GM18520 (cell line): ENCODE results near the gene ZMAT5.

Experiments
- ATAC-seq: cut with Tn5 transposase; IDR thresholded peaks from one replicate; pipeline ENCODE4 v1.9.1; 2021; ENCODE audit not compliant: unreplicated experiment

Gene ZMAT5

DNA sequence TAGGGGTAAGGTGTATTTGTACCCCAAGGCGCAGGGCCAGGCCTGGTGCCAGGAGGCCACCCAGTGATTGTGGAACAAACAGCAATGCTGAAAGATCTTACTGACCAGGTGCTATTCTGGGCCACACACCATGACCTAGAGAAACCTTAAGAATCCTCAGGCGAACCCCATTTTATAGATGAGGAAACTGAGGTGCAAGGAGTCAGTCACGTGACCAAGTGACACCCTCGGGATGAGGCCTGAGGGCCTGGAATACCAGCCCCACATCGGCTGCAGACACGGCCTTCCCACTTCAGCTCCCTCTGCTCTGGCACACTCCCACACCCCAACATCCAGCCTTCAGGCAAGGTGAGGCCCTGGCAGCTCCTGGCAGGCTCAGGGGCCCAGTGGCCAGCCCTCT is 33.9 kb downstream of the ZMAT5 start:
- ATAC-seq, result no peak

GRCh38 chr22:29731058-29731850 is 35.6 kb downstream of the ZMAT5 start:
- no peak for ATAC-seq

DNA sequence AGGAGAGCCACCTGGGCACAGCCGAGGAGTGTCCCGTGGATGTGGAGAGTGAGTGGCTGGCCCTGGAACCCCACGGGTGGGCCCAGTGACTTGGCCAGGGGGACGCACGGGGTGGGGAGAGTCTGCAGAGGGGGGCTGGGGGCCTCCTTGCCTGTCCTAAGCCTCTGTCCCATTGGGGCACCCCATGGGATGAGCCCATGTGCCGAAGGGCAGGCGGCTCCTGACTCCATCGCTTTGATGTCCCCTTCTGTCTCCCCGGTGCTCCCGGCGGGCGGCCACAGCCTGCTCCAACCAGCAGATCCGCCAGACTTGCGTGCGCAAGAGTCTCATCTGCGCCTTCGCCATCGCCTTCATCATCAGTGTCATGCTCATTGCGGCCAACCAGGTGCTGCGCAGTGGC is 37.6 kb downstream of the ZMAT5 start:
- no peak for ATAC-seq

- no peak for ATAC-seq
Measured at GRCh38 chr22:29727131-29727523, 39.7 kb downstream of the ZMAT5 start.

- no peak for ATAC-seq
Measured at GRCh38 chr22:29726512-29727130, 40.2 kb downstream of the ZMAT5 start.

- no peak for ATAC-seq
Measured at GRCh38 chr22:29726106-29726505, 40.7 kb downstream of the ZMAT5 start.

DNA sequence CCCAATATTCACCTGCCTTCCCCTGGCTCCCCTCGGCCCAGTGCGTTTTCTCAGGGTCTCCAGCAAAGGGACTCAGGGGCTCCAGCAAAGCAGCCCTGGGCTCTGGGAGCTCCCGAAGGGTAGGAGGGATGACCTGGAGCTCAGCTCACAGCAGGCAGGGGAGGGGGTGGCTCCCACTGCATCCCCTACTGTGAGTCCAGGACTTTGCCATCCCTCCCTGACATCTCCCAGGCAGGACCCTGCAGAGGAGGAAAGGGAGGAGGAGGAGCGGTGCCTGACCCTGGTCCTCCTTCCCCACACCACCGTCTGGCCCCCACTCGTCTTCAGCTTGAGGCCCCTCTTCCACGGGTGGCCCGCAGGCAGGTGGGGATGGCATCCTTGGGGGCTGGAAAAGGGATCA is 42.0 kb downstream of the ZMAT5 start:
- ATAC-seq, result no peak

DNA sequence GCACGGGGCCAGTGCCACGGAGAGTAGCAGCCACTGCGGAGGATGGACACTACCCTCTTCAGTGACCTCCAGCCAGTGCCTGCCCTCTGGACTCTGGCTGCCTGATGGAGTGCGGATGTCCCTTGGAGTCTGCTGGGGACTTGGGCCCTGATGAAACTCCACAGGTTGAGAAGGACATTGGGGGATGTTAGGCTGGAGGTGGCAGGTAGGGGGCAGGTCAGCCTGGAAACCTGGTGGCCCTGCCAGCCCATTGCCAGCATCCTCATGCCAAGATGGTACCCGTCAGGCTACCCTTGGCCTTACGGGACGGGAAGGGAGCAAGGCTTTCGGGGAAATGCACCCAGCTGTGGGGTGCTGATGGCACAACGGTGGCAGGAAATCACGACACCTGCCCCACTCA is 43.0 kb downstream of the ZMAT5 start:
- ATAC-seq, result no peak

DNA sequence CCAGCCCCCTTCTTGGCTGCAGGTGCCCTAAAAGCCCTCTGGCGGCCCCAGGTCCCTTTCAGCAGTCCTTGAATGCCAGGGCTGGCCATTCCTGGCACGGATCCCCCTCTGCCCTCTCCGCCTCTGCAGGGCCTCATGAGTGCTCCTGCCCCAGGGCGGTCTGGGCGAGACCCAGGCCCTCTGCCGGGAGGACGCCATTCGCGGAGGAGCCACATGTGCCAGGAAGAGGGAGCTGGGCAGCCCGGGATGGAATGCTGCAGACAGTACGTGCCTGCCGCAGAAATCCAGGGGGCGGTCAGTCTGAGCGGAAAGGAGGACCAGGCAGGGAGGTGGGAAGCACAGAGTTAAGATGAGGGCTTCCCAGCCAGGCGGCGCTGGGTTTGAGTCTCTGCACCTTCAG is 44.2 kb downstream of the ZMAT5 start:
- no peak for ATAC-seq

DNA sequence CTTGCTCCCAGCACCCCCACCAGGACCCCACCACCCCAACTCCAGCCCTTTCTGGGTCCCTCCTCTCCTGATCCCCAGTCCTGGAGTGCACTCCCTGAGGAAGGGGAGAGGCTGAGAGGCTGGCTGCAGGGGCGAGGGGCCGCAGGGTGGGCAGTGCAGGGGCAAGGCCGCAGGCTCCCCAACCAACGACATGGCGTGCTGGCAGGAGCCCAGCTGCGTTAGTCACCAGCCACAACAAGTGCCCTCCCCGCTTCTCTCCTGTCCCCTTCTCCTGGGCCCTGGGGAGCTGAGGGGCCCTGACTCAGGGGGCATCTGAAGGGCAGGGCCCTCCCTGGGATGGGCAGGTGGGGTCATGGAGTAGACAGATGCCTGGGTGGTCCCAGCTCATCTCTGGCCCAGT is 44.7 kb downstream of the ZMAT5 start:
- no peak for ATAC-seq

GRCh38 chr22:29720811-29721323 is 45.9 kb downstream of the ZMAT5 start:
- ATAC-seq, result no peak

- ATAC-seq, result no peak
Measured at GRCh38 chr22:29719899-29720645, 46.7 kb downstream of the ZMAT5 start, which contains the start of gene CABP7. Gene CABP7 (plus strand): TSS chr22:29720003. CDS start chr22:29720425, 422 bp downstream.

GRCh38 chr22:29718949-29719898 is 47.6 kb downstream of the ZMAT5 start:
- ATAC-seq, result no peak

- ATAC-seq, result no peak
Measured at GRCh38 chr22:29717789-29718188, 49.0 kb downstream of the ZMAT5 start.

- ATAC-seq, result no peak
Measured at GRCh38 chr22:29716814-29717545, 49.8 kb downstream of the ZMAT5 start.

DNA sequence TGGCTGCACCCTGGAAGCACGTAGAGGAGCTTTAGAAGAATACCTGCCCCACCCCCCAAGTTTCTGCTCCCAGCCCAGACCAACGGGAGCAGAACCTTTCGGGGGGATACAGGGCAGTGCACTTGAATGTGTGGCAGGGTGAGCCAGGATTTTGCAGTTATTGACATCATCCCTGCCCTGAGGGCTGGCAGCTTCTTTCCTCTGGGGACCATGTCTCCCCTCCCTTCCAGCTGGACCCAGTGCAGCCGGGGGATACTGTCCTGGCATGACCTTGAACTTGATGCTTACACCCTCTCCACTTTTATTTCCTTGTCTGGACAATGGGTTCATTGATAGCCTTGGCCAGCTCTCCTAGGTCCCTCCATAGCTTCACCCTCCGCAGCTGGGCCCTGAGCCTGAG is 51.1 kb downstream of the ZMAT5 start:
- no peak for ATAC-seq

GRCh38 chr22:29715240-29715639 is 51.6 kb downstream of the ZMAT5 start:
- ATAC-seq, result no peak

DNA sequence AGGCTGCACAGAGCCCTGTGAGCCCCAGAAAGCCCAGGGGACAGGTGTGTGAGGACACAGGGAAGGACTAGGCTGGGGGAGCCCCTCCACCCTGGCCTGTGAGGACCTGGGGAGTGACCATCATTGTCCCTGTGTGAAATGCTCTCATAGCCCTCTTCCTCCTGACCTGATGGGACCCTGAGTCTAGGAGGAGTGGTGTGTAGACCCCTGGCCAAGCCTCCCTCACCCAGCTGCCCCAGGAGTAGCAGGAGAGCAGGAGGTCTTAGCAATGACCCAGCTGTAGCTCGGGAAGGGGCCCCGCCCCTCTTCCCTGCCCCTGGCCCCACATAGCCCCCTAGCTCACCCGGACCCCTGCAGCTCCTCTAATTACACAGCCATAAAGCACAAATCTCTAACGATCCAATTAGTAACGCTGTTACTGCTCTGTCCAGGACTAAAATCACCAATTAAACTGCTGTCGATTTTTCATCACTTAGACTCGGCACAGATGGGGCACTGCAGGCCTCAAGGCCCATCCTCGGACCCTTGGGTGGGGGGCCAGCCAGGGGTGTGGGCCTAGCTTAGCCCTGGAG is 53.6 kb downstream of the ZMAT5 start:
- ATAC-seq, result no peak

GRCh38 chr22:29712119-29712518 is 54.7 kb downstream of the ZMAT5 start:
- ATAC-seq, result no peak
